OCI-LY3 (cell line): ENCODE measurements around the gene ANKRD33B.
"Not testable (repeated sequence)": the region's sequence is repeated elsewhere in the genome, so short reads cannot be mapped to it uniquely, and the experiment has no call there.

Source experiments
- EZH2phosphoT487 ChIP-seq: fragments of 200-600 bp; shearing (Covaris generic); IDR thresholded peaks from 2 replicates; pipeline ENCODE4 v1.6.1; 2018; ENCODE audit warnings: antibody characterized with exemption, mixed run types, low read depth
- TF ChIP-seq, protein P1 (sequence below): fragments of 200-600, 300-600 bp; sonication (generic); IDR thresholded peaks from 2 replicates; pipeline ENCODE4 v1.5.1; 2014; ENCODE audit warnings: antibody characterized with exemption, low read length, low read depth

DNA sequence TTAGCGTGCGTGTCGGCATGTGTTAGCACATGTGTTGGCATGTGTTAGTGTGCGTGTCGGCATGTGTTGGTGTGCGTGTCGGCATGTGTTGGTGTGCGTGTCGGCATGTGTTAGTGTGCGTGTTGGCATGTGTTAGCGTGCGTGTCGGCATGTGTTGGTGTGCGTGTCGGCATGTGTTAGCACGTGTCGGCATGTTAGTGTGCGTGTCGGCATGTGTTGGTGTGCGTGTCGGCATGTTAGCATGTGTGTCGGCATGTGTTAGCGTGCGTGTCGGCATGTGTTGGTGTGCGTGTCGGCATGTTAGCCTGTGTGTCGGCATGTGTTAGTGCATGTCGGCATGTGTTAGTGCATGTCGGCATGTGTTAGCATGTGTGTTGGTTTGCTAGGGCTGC is 14.8 kb upstream of the ANKRD33B start:
- not testable (repeated sequence) for TF ChIP-seq EZH2phosphoT487
- TF ChIP-seq, protein P1, sequence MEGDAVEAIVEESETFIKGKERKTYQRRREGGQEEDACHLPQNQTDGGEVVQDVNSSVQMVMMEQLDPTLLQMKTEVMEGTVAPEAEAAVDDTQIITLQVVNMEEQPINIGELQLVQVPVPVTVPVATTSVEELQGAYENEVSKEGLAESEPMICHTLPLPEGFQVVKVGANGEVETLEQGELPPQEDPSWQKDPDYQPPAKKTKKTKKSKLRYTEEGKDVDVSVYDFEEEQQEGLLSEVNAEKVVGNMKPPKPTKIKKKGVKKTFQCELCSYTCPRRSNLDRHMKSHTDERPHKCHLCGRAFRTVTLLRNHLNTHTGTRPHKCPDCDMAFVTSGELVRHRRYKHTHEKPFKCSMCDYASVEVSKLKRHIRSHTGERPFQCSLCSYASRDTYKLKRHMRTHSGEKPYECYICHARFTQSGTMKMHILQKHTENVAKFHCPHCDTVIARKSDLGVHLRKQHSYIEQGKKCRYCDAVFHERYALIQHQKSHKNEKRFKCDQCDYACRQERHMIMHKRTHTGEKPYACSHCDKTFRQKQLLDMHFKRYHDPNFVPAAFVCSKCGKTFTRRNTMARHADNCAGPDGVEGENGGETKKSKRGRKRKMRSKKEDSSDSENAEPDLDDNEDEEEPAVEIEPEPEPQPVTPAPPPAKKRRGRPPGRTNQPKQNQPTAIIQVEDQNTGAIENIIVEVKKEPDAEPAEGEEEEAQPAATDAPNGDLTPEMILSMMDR = not testable (repeated sequence)
